Left lung (tissue), 10 donors: Measurements from ENCODE around the gene COX7B2. TPM values are rescaled to one million over a fixed set of nuclear protein-coding genes. Genes with fewer than 3 reads are reported as not detected.
A peak's percentile ranks its signal among the peaks of the same experiment; 100 is the strongest.

Source experiments
- ATAC-seq: fragments of 200-7000 bp; cut with Tn5 transposase; one replicate; pipeline ENCODE4 v1.9.1; 2020; ENCODE audit warnings: moderate library complexity
- DNase-seq, 4 donors: peaks; one replicate each; pipeline ENCODE4 v3.0.0-alpha.2; 2013 to 2020
- H3K27ac ChIP-seq, 2 donors: fragments of 200-600 bp; sonication (generic) in 1 of 2; one replicate each; pipeline versions ENCODE4 v1.5.0 to v1.8.0; 2020 to 2021
- H3K27me3 ChIP-seq, 2 donors: fragments of 200-600 bp; sonication (generic) in 1 of 2; one replicate each; pipeline versions ENCODE4 v1.5.0 to v1.8.0; 2020 to 2021
- H3K36me3 ChIP-seq, 2 donors: fragments of 200-600 bp; sonication (generic) in 1 of 2; one replicate each; pipeline versions ENCODE4 v1.5.0 to v1.8.0; 2020 to 2021
- H3K4me1 ChIP-seq, 2 donors: fragments of 200-600 bp; one replicate each; pipeline ENCODE4 v1.8.0; 2021
- H3K4me3 ChIP-seq, 2 donors: fragments of 200-600 bp; sonication (generic) in 1 of 2; one replicate each; pipeline versions ENCODE4 v1.5.0 to v1.8.0; 2020 to 2021; ENCODE audit warnings: mild to moderate bottlenecking in 1 of 2
- H3K9me3 ChIP-seq, 2 donors: fragments of 200-600 bp; sonication (generic) in 1 of 2; one replicate each; pipeline versions ENCODE4 v1.5.0 to v1.8.0; 2020 to 2021
- CTCF ChIP-seq, 2 donors: fragments of 200-600 bp; sonication (generic) in 1 of 2; IDR thresholded peaks; one replicate each; pipeline versions ENCODE4 v1.5.0 to v1.8.0; 2021; ENCODE audit warnings: antibody characterized with exemption in 2 of 2
- intact Hi-C, 2 donors: fragments of 100-400 bp; cut with DNase I; formaldehyde crosslinking; loops; one replicate each; pipeline versions ENCODE4 v1.11.2 to v1.14.2; 2022
- polyA plus RNA-seq, 6 donors: library from polyadenylated mRNA; unstranded; fragments of 120-200 nt; gene quantifications; one replicate each; pipeline ENCODE4 v1.2.1, GENCODE V29; 2013; ENCODE audit not compliant: insufficient read length in 6 of 6
- total RNA-seq, 2 donors: library from RNA; stranded (reverse); fragmentation: NEBNext Ultra II Directional; extraction: Animal tissue kit (Norgen Biotek cat#: 25700); gene quantifications; one replicate each; pipeline ENCODE4 v1.2.1, GENCODE V29; 2021
- donor health status: DM: no; HTN: yes; CAD: no.
- donor health status: DM: no; HTN: no; CAD: no.

Gene COX7B2
- total and polyA plus RNA-seq, 8 donors = not detected

- DNase-seq (peak in 1 of 4 donors; percentile 13), ATAC-seq (no peak)
- H3K4me1 ChIP-seq = no peaks in the 10 kb centered on the region
- H3K27ac ChIP-seq = no peak overlapping the region
- TF ChIP-seq CTCF (IDR thresholded peaks at IDR 0.05) = no peak
- H3K27me3 ChIP-seq = no peaks in the 10 kb centered on the region
- intact Hi-C loops = no loop called here
- H3K36me3 ChIP-seq = no peaks in the 10 kb centered on the region
- H3K4me3 ChIP-seq = no peak overlapping the region
- H3K9me3 ChIP-seq = no peaks in the 10 kb centered on the region
These were observed 22.3 kb downstream of the COX7B2 start for GRCh38 chr4:46886711-46887110.

- H3K27me3 ChIP-seq = no peaks in the 10 kb centered on the region
- no peaks in the 10 kb centered on the region for H3K4me1 ChIP-seq
- intact Hi-C loops = no loop called here
- H3K36me3 ChIP-seq = no peaks in the 10 kb centered on the region
- TF ChIP-seq CTCF (IDR thresholded peaks at IDR 0.05) = no peak
- H3K4me3 ChIP-seq = no peak overlapping the region
- no peak overlapping the region for H3K27ac ChIP-seq
- no peak for ATAC-seq
- DNase-seq = no peak
- H3K9me3 ChIP-seq = no peaks in the 10 kb centered on the region
These were observed 30.4 kb downstream of the COX7B2 start for GRCh38 chr4:46878641-46879040.

- no peak for TF ChIP-seq CTCF (IDR thresholded peaks at IDR 0.05)
- DNase-seq (no peak), ATAC-seq (no peak)
- Histone ChIP-seq H3K9me3 (peaks cover 0 to 12% of the 10 kb centered on the region in 2 donors), H3K4me3 (no peak overlapping the region), H3K27me3 (no peaks in the 10 kb centered on the region), H3K27ac (no peak overlapping the region), H3K36me3 (no peaks in the 10 kb centered on the region), H3K4me1 (no peaks in the 10 kb centered on the region)
- intact Hi-C loops = no loop called here
These were observed 34.2 kb downstream of the COX7B2 start for GRCh38 chr4:46874811-46875210.

GRCh38 chr4:46870411-46870810 lies 38.6 kb downstream of the COX7B2 start:
- H3K4me1 ChIP-seq = no peaks in the 10 kb centered on the region
- intact Hi-C loops = no loop called here
- TF ChIP-seq CTCF (IDR thresholded peaks at IDR 0.05) = no peak
- no peak overlapping the region for H3K4me3 ChIP-seq
- ATAC-seq = no peak
- no peak overlapping the region for H3K27ac ChIP-seq
- no peaks in the 10 kb centered on the region for H3K27me3 ChIP-seq
- peaks cover 0 to 12% of the 10 kb centered on the region in 2 donors for H3K9me3 ChIP-seq
- no peak for DNase-seq
- H3K36me3 ChIP-seq = no peaks in the 10 kb centered on the region

GRCh38 chr4:46856333-46856732 lies 52.7 kb downstream of the COX7B2 start:
- H3K4me3 ChIP-seq = no peak overlapping the region
- no peaks in the 10 kb centered on the region for H3K9me3 ChIP-seq
- no peaks in the 10 kb centered on the region for H3K36me3 ChIP-seq
- intact Hi-C loops = no loop called here
- no peak for TF ChIP-seq CTCF (IDR thresholded peaks at IDR 0.05)
- H3K27ac ChIP-seq = no peak overlapping the region
- ATAC-seq = no peak
- no peaks in the 10 kb centered on the region for H3K4me1 ChIP-seq
- no peaks in the 10 kb centered on the region for H3K27me3 ChIP-seq
- no peak for DNase-seq
